Suppressor macrophage treated with lipopolysaccharide for 1 hour (primary cell): ENCODE data around the gene MAP1B.

ENCODE experiments used
- DNase-seq, 3 donors: peaks; one replicate each; pipeline ENCODE4 v3.0.0-alpha.2; 2020 to 2022

The MAP1B gene

DNA sequence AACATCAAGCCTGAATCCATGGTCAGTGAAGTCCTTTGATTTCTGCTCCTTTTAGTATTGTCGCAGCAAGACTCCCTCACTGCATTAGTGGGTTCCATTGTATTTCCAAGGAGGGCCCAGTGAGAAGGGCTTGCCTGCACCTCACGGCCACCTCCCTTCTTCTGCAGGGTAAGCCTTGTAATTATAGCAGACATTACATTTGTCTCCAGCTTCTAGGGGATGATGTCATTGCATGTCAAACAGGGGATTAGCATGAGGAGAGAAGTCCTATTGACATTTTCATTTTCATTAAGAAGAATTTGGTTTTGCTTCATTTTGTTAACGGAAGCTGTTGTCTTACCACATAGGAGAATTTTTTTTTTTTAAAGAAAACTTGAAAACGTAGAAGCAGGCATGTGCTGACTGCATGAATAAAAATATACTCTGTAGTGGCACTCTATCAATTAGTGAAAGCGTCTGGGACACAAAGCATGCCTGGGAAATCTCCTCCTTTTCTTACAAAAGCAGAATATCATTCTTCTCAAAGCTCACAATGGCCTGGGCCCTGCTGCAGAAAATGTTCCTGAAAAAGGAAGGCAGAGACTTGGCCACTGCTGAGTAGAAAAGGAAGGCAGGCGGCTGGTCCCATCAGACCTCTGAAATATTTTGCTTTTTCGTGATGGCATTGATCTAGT, 27.1 kb downstream of the MAP1B start:
- no peak for DNase-seq

DNA sequence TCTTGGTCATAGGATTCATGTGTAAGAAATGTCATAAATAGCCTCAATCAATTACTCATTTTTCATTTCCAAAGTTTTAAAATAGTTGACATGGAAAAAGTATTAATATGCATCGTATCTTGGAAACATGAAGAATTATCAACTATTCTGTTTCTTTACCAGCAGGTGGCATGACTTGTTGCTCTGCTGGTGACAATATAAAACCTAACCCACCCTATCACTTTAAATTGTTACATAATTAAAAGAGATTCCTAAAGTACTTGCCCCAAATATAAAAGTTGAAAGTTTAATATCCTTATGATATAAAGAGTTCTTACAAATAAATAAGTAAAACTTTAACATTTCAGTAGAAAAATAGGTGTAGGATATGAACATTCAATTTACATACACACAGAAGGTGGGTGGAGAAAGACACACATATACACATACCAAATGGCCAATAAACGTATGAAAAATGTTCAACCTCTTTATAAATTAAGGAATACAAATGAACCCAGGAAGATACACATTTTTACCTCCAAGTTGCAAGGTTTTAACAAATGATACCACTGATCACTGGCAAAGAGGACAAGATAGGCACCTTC, 30.6 kb downstream of the MAP1B start:
- peak; percentile 24 to 49 (median 36) for DNase-seq

DNA sequence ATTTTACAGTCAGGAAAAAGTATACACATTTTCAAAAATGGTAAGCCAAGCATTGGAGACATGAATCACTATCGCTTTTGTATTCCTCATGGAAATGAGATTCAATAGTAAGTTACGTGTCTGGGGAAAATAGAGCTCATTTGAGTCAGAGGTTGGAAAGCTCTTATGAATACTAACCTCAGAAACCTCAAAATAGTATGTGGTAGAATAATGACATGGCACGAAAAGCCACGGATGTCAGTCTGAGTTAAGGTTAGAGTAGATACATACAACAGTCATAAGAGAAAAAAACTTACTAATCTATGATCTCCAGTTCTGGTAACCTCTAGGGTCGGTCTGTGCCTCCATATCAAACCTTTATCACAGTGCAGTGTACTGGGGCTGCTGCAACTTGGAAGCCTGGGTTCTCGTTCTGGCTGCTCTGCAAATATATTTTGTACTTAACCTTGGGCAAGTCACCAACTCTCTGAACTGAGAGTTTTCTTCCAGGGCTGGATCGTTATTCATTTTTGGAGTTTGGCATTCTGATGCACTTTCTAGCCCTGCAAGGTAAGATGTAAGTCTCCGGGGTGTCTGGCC, 31.8 kb downstream of the MAP1B start:
- DNase-seq: peak; percentile 3 to 21 (median 5)

- DNase-seq: no peak
Observed at GRCh38 chr5:72140711-72141110, 33.4 kb downstream of the MAP1B start.

DNA sequence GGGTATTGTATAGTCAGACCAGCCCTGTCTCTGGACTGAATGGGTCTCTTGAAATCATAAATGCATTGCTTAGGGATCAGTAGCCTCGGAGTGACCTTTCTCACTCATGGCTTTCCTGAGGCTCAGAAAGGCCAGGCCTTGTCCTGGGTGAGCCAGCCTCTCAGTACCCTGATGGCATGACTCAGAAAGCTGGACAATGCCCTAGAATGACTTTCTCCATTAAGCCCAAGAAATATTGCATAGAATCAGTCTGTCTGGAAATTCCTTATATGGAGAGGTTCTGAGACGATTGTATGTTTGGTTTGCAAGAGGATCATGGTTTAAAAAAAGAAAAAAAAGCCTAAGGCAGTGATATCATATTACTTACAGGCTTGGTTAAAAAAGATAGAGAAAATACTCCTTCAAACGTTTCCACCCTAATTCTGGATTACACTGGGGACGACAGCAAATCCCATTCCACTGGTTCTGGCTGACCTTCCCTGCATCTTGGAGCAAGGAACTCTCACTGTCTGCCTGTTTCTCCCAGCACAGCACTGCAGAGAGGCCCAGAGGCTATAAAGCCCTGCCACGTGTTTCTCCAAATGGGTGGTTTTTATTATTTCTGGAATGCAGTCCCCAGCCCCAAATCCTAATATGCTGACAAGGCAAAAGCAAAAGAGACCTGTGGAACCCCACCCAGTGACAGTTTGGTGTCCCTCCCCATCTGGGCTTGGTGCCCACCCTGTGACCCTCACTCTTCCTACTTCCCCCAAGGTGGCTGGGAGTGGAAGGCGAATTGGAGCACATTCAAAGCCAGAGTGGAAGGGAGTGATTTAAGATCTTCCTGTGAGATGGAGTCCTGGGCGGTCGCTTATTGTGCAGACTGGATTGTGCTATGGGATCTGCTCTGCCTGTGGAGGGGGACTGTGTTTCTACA, 34.4 kb downstream of the MAP1B start:
- no peak for DNase-seq

- no peak for DNase-seq
Observed at GRCh38 chr5:72144762-72145161, 37.5 kb downstream of the MAP1B start.

DNA sequence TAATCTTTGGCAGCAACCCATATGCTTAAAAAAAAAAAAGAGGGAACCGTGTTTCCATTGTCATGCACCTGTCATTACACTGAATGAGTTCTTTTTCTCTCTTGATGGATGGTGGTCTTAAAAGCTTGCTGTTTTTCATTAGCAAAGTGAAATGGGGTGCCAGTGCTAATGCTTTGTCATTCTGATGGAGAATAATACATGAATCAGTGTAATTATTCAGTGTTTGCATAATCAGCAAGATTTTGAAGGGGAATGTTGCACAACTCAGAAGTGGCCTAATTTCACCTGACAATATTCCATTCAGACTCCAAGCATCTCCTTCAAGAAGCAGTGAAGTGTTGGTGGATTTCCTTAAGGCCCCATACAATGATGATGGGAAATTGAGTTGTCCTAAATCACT, 38.1 kb downstream of the MAP1B start:
- DNase-seq: no peak

- DNase-seq: no peak
Observed at GRCh38 chr5:72146056-72146455, 38.8 kb downstream of the MAP1B start.

DNA sequence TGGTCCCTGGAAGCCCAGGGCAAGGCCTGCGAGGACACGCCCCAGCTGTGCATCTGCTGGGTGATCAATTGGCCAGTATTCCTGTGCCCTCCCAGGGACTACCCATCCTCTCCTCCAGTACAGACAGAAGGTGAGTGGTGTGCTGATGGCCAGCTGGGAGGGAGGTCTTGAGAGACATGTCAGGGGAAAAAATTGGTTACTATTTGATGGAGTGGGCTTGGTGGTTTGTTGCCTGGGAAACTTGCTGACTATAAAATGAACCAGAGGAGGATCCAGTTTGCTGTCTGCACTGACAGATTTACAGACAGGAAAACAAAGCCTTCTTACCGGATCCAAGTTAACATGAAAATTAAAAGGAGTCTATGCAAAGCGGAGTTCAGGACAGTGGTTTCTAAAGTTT, 40.3 kb downstream of the MAP1B start:
- no peak for DNase-seq

DNA sequence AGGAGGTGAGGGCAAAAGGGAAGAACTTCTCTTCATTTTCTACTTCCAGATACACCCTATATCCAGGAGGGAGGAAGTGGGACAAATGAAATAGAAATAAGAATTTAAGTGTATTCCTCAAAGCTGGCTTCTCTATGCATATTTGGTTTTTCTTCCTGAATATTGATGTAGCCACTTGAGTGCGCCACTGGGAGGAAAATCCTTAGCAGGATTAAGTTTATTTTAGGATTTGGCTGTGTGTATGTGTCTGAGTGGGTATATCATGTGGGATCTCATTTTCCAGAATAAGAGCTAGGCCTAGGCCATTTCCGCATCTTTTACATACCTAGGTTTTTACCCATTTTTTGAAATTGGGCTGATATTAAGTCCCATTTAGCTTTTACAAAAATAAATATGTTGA, 42.5 kb downstream of the MAP1B start:
- no peak for DNase-seq

GRCh38 chr5:72151169-72151568, 43.9 kb downstream of the MAP1B start:
- DNase-seq: no peak

DNA sequence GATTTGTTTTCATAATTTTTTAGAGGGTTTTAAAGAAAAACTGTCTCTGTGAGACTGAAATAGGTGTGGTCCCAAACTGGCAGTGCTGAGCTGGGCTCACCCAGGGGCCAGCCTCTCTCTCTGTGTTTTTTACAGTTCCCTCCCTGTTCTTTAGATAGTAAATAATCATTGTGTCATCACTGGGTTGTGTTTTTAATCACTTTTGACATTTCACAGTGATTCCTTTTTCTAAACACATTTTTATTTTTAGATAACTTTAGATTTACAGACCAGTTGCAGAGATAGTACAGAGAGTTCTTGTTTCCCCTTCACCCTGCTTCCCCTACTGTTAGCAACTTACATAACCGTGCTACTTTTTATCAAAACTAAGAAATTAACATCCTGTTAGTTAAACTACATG, 44.4 kb downstream of the MAP1B start:
- DNase-seq: no peak

- no peak for DNase-seq
Observed at GRCh38 chr5:72152545-72152944, 45.3 kb downstream of the MAP1B start.

DNA sequence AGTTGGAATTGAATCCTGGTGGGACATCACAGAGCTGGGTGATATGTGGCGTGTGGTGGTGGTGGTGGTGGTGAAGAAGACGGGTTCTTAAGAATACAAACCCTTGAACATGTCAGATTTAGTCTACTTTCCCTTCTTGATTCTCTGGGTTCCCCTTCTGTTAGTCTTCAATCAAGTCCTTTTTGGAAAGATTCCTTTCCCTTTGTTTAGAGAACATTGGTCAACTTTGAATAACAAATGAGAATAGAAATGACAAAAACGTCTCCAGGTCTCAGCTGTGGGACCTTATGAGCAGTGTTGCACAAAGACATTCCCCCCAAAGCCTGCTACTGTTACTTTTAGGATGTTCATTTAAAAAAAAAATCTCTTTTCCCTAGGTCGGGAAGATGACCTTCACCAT, 46.3 kb downstream of the MAP1B start:
- no peak for DNase-seq

- DNase-seq: no peak
Observed at GRCh38 chr5:72154076-72154756, 46.9 kb downstream of the MAP1B start.

DNA sequence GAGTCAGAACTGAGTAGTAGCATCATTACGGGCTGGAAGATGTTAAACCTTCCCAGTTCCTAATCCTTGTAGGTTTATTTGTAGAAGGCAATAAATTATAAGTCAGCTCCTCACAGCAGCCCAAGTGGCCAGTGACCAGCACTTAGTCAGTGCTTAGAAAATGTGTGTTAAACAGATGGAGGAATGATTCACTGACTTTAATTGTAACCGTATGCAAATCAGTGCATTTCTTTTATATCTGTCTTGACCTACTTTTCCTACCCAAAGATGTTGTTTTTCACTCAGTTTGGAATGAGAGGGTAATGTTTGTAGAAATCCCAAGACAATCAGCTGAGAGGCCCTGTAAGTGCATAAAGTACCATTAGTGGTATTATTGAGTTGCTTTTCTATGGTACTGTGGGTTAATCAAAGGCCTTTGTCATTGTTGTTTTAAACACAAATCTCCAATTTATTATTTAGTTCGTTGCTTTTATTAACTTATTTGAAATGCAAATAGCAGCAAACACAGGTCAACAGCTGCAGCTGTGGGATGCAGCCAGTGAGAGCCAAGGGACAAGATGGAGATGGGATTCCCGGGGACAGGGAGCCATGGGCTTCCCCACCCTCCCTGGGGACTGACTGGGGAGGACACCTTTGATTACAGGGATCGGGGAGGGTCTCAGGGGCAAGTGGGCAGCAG, 49.8 kb downstream of the MAP1B start:
- no peak for DNase-seq

- no peak for DNase-seq
Observed at GRCh38 chr5:72157625-72157962, 50.3 kb downstream of the MAP1B start.

DNA sequence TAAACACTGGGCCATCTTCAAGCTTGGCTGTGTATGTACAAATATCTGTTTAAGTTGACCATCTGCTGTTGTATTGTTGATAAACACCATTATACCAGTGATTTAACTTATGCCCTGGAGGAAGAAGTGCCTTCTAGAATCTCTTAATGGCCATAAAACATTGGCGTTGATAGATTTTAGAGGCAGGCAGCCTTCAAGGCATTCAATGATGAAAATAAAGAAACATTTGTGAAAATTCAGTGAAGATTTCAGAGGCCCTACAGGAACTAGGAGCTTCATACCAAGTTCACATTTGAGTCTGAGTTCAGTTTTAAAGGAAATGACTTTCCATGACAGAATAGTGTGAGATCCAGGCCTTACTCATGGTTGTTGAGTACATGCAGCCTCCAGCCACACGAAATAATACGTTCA, 52.2 kb downstream of the MAP1B start:
- DNase-seq: no peak

- no peak for DNase-seq
Observed at GRCh38 chr5:72160329-72160728, 53.1 kb downstream of the MAP1B start.

GRCh38 chr5:72160959-72161358, 53.7 kb downstream of the MAP1B start:
- DNase-seq: no peak

DNA sequence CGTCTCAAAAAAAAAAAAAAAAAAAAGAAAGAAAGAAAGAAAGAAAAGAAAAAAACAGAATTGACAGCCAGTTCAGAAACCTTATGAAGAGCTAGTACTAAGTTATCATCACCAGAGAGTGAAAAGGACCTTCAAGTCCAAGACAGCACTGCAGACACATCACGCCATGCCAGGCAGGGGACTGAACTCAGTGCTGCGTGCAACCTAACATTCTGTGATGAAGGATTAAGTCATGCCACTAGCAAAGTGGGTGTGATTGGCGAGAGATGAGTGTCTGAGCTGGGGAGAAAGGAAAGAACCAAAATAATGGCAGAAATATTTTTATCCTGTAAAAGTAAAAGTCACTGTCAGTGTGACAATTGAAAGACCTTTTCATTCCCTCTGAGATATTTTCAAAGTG, 54.7 kb downstream of the MAP1B start:
- no peak for DNase-seq

DNA sequence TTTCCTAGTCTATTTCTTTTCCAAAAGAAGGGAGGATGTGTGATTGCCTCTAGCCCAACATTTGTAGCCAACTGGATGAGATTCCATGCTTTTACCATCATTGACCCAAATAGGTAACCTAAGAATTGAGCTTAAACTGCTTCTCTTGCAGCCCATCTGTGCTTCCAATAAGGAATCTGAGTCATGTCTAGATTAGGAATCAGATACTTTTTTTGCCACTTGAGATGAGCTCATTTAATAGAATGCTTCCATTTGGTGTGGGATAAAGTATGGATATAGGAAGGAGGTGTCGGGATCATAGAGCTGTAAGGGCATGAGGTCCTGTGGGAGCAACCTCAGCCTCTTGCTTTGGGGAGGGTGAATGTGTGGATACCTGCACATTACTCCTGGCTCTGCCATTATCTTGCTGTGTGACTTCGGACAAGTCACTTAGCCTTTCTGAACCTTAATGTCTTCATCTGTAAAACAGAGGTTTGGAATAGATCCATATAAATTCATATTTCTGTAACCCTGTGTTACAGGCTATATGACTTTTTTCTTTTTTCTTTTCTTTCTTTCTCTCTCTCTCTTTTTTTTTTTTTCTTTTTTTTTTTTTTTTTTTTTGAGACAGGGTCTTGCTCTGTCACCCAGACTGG, 56.2 kb downstream of the MAP1B start:
- no peak for DNase-seq
